ENCODE measurements around the gene TM4SF4. TPM values are rescaled to one million over a fixed set of nuclear protein-coding genes. Genes with fewer than 3 reads are reported as not detected.

TM4SF4 gene
- total RNA-seq, 1 experiment from 2014 or later, result 2.7 TPM

DNA sequence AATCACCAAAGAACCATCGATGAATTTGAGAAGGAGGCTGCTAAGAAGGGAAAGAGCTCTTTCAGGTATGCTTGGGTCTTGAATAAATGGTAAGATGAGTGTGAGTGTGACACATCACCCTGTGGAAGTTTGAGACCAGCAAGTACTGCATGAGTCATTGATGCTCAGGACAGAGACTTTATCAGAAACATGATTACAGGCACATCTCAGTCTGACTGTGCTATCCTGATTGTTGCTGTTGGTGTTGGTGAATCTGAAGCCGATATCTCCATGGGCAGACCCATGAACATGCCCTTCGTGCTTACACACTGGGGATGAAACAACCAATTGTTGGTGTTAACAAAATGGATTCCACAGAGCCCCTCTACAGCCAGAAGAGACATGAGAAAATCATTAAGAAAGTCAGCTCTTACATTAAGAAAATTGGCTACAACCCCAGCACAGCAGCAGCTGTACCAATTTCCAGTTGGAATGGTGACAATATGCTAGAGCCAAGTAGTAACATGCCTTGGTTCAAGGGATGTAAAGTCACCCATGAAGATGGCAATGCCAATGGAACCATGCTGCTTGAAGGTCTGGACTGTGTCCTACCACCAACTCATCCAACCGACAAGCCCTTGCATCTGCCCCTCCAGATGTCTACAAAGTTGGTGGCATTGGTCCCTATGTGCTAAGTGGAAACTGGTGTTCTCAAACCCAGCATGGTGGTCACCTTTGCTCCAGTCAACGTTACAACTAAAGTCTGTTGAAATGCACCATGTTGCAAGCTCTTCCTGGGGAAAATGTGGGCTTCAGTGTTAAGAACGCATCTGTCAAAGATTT is 20.5 kb downstream of the TM4SF4 start:
- Histone ChIP-seq H3K4me1 (no peaks in the 10 kb centered on the region), H3K4me3 (ENCODE audit: low read depth, low read length) (no peak overlapping the region), H3K9me3 (peaks cover 5% of the 10 kb centered on the region; the same call in 1 of the 2 replicates), H3K27me3 (replicated peaks; ENCODE audit: control insufficient read depth, insufficient read depth, low read length) (no peaks in the 10 kb centered on the region), H3K36me3 (ENCODE audit: control insufficient read depth, insufficient read depth, low read length) (no peaks in the 10 kb centered on the region)
- ChIA-PET CTCF (interaction anchor here (1.6 kb wide), 1 partner anchor 313 kb away, joined by 5 read pairs; no protein-coding TSS in a partner anchor), POLR2A (interaction anchor here (0.8 kb wide), 1 partner anchor 129 kb away, joined by 4 read pairs; no protein-coding TSS in a partner anchor)
- intact Hi-C loops (cut with micrococcal nuclease; ENCODE audit: unreplicated experiment), result loop anchor here (1.0 to 2.0 kb wide), 4 partner anchors 18 to 314 kb away; no protein-coding TSS in a partner anchor
- no peaks in the 10 kb centered on the region for H3K36me3 Mint-ChIP-seq (ENCODE audit: insufficient read depth, unreplicated experiment)
- no peak overlapping the region for H3K27ac Mint-ChIP-seq (ENCODE audit: unreplicated experiment)
- DNase-seq, result no peak
- no peaks in the 10 kb centered on the region for H3K4me1 Mint-ChIP-seq (ENCODE audit: low read depth, unreplicated experiment)
- TF ChIP-seq, protein P1, sequence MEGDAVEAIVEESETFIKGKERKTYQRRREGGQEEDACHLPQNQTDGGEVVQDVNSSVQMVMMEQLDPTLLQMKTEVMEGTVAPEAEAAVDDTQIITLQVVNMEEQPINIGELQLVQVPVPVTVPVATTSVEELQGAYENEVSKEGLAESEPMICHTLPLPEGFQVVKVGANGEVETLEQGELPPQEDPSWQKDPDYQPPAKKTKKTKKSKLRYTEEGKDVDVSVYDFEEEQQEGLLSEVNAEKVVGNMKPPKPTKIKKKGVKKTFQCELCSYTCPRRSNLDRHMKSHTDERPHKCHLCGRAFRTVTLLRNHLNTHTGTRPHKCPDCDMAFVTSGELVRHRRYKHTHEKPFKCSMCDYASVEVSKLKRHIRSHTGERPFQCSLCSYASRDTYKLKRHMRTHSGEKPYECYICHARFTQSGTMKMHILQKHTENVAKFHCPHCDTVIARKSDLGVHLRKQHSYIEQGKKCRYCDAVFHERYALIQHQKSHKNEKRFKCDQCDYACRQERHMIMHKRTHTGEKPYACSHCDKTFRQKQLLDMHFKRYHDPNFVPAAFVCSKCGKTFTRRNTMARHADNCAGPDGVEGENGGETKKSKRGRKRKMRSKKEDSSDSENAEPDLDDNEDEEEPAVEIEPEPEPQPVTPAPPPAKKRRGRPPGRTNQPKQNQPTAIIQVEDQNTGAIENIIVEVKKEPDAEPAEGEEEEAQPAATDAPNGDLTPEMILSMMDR (IDR thresholded peaks at IDR 0.05; ENCODE audit: insufficient read depth in 1 of 2, low read depth in 1 of 2, low read length in 1 of 2, severe bottlenecking in 1 of 2, unreplicated experiment in 1 of 2), result no peak
- H3K9me3 Mint-ChIP-seq (ENCODE audit: unreplicated experiment), result peaks cover 9% of the 10 kb centered on the region
- no peaks in the 10 kb centered on the region for H3K27me3 Mint-ChIP-seq (ENCODE audit: insufficient read depth, unreplicated experiment)
- no TSS peak for BruUV-seq (replicated peaks)
- no peak overlapping the region for H3K4me3 Mint-ChIP-seq (ENCODE audit: unreplicated experiment)

DNA sequence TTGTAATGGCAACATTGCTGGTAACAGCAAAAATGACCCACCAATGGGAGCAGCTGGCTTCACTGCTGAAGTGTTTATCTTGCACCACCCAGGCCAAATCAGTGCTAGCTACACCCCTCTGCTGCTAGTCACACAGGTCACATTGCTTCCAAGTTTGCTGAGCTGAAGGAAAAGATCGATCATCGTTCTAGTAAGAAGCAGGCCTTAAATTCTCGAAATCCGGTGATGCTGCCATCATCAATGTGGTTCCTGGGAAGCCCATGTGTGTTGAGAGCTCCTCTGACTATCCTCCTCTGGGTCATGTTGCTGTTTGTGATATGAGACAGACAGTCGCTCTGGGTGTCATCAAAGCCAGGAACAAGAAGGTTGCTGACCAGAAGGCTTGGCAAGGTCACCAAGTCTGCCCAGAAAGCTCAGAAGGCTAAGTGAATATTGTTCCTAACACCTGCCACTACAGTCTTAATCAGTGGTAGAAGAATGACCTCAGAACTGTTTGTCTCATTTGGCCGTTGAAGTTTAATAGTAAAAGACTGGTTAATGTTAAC is 21.2 kb downstream of the TM4SF4 start:
- H3K27me3 Mint-ChIP-seq (ENCODE audit: insufficient read depth, unreplicated experiment), result no peaks in the 10 kb centered on the region
- no peak overlapping the region for H3K27ac Mint-ChIP-seq (ENCODE audit: unreplicated experiment)
- ChIA-PET CTCF (interaction anchor here (1.6 kb wide), 1 partner anchor 312 kb away, joined by 5 read pairs; no protein-coding TSS in a partner anchor), POLR2A (interaction anchor here (0.8 kb wide), 1 partner anchor 128 kb away, joined by 4 read pairs; no protein-coding TSS in a partner anchor)
- H3K4me1 Mint-ChIP-seq (ENCODE audit: low read depth, unreplicated experiment), result no peaks in the 10 kb centered on the region
- TF ChIP-seq, protein P1 (IDR thresholded peaks at IDR 0.05; ENCODE audit: insufficient read depth in 1 of 2, low read depth in 1 of 2, low read length in 1 of 2, severe bottlenecking in 1 of 2, unreplicated experiment in 1 of 2), result no peak
- peaks cover 6% of the 10 kb centered on the region for H3K9me3 Mint-ChIP-seq (ENCODE audit: unreplicated experiment)
- no peaks in the 10 kb centered on the region for H3K4me1 ChIP-seq
- H3K27me3 ChIP-seq (replicated peaks; ENCODE audit: control insufficient read depth, insufficient read depth, low read length), result no peaks in the 10 kb centered on the region
- DNase-seq, result no peak
- H3K36me3 ChIP-seq (ENCODE audit: control insufficient read depth, insufficient read depth, low read length), result no peaks in the 10 kb centered on the region
- H3K4me3 Mint-ChIP-seq (ENCODE audit: unreplicated experiment), result no peak overlapping the region
- no peak overlapping the region for H3K4me3 ChIP-seq (ENCODE audit: low read depth, low read length)
- no TSS peak for BruUV-seq (replicated peaks)
- peaks cover 5% of the 10 kb centered on the region; the same call in 1 of the 2 replicates for H3K9me3 ChIP-seq
- intact Hi-C loops (cut with micrococcal nuclease; ENCODE audit: unreplicated experiment), result loop anchor here (2.0 kb wide), 3 partner anchors 17 to 313 kb away; no protein-coding TSS in a partner anchor
- no peaks in the 10 kb centered on the region for H3K36me3 Mint-ChIP-seq (ENCODE audit: insufficient read depth, unreplicated experiment)

- Mint-ChIP-seq H3K4me1 (ENCODE audit: low read depth, unreplicated experiment) (no peaks in the 10 kb centered on the region), H3K36me3 (ENCODE audit: insufficient read depth, unreplicated experiment) (no peaks in the 10 kb centered on the region), H3K9me3 (ENCODE audit: unreplicated experiment) (no peaks in the 10 kb centered on the region), H3K27me3 (ENCODE audit: insufficient read depth, unreplicated experiment) (no peaks in the 10 kb centered on the region), H3K27ac (ENCODE audit: unreplicated experiment) (no peak overlapping the region), H3K4me3 (ENCODE audit: unreplicated experiment) (no peak overlapping the region)
- no peak overlapping the region for H3K4me3 ChIP-seq (ENCODE audit: low read depth, low read length)
- no peak for DNase-seq
- no peaks in the 10 kb centered on the region for H3K36me3 ChIP-seq (ENCODE audit: control insufficient read depth, insufficient read depth, low read length)
- TF ChIP-seq, protein P1 (IDR thresholded peaks at IDR 0.05; ENCODE audit: insufficient read depth in 1 of 2, low read depth in 1 of 2, low read length in 1 of 2, severe bottlenecking in 1 of 2, unreplicated experiment in 1 of 2), result no peak
- POLR2A ChIA-PET, result no interaction called here
- no peaks in the 10 kb centered on the region for H3K27me3 ChIP-seq (replicated peaks; ENCODE audit: control insufficient read depth, insufficient read depth, low read length)
- peaks cover 5% of the 10 kb centered on the region; the same call in 1 of the 2 replicates for H3K9me3 ChIP-seq
- CTCF ChIA-PET, result no interaction called here
- H3K4me1 ChIP-seq, result no peaks in the 10 kb centered on the region
- intact Hi-C loops (cut with micrococcal nuclease; ENCODE audit: unreplicated experiment), result no loop called here
- BruUV-seq (replicated peaks), result no TSS peak
These were observed 22.4 kb downstream of the TM4SF4 start for GRCh38 chr3:149496891-149497290.

All from Caco-2 (cell line).